Hepatocyte (in vitro differentiated cells): ENCODE results near the gene ZNF334. TPM values are rescaled to one million over a fixed set of nuclear protein-coding genes. Genes with fewer than 3 reads are reported as not detected.

ENCODE experiments used
- DNase-seq: peaks from one replicate; pipeline ENCODE4 v3.0.0-alpha.2; 2016; ENCODE audit warnings: low spot score
- H2AFZ ChIP-seq: fragments of 200-600 bp; sonication (generic); 2 replicates; pipeline ENCODE4 v1.6.0; 2016; ENCODE audit warnings: antibody characterized with exemption, mild to moderate bottlenecking
- H3K27ac ChIP-seq: fragments of 200-600 bp; sonication (generic); 2 replicates; pipeline ENCODE4 v1.5.1; 2016; ENCODE audit warnings: mild to moderate bottlenecking
- H3K27me3 ChIP-seq: fragments of 200-600 bp; sonication (generic); 2 replicates; pipeline ENCODE4 v1.6.1; 2016
- H3K36me3 ChIP-seq: fragments of 200-600 bp; sonication (generic); replicated peaks from 2 replicates; pipeline ENCODE4 v1.5.1; 2016; ENCODE audit warnings: low read depth; ENCODE audit not compliant: insufficient read depth
- H3K4me1 ChIP-seq: fragments of 200-600 bp; sonication (generic); 2 replicates; pipeline ENCODE4 v1.5.1; 2016; ENCODE audit warnings: mild to moderate bottlenecking, moderate library complexity; ENCODE audit not compliant: insufficient read depth
- H3K4me2 ChIP-seq: fragments of 200-600 bp; sonication (generic); 2 replicates; pipeline ENCODE4 v1.6.0; 2016
- H3K4me3 ChIP-seq: fragments of 200-600 bp; sonication (generic); 2 replicates; pipeline ENCODE4 v1.5.1; 2016; ENCODE audit warnings: mild to moderate bottlenecking
- H3K79me2 ChIP-seq: fragments of 200-600 bp; sonication (generic); 2 replicates; pipeline ENCODE4 v1.6.0; 2017; ENCODE audit warnings: mild to moderate bottlenecking
- H3K9me2 ChIP-seq: fragments of 200-600 bp; sonication (generic); replicated peaks from 2 replicates; pipeline ENCODE4 v1.6.0; 2017; ENCODE audit warnings: mild to moderate bottlenecking; ENCODE audit not compliant: insufficient read depth
- H3K9me3 ChIP-seq: fragments of 200-600 bp; sonication (generic); 2 replicates; pipeline ENCODE4 v1.5.1; 2016; ENCODE audit warnings: low read depth, mild to moderate bottlenecking
- H4K20me1 ChIP-seq: fragments of 200-600 bp; sonication (generic); 2 replicates; pipeline ENCODE4 v1.6.0; 2016; ENCODE audit warnings: mild to moderate bottlenecking; ENCODE audit not compliant: insufficient read depth, poor library complexity, severe bottlenecking
- CTCF ChIP-seq: fragments of 200-600 bp; sonication (generic); IDR thresholded peaks from 2 replicates; pipeline ENCODE4 v1.5.1; 2016; ENCODE audit warnings: antibody characterized with exemption, mild to moderate bottlenecking; ENCODE audit not compliant: poor library complexity
- EZH2 ChIP-seq: fragments of 200-600 bp; sonication (generic); IDR thresholded peaks from 2 replicates; pipeline ENCODE4 v1.6.1; 2016; ENCODE audit warnings: antibody characterized with exemption, mild to moderate bottlenecking, borderline replicate concordance
- EZH2phosphoT487 ChIP-seq: fragments of 200-600 bp; sonication (generic); IDR thresholded peaks from one replicate; pipeline ENCODE4 v1.6.1; 2018; ENCODE audit warnings: antibody characterized with exemption, mild to moderate bottlenecking, low read depth, moderate library complexity; ENCODE audit not compliant: unreplicated experiment, severe bottlenecking
- WGBS: methylation state at CpG from one replicate; pipeline ENCODE4 v1.1.6; 2016; ENCODE audit warnings: low lambda C conversion rate; ENCODE audit errors: missing lambda C conversion rate; 5-methylcytosine and 5-hydroxymethylcytosine counted together
- polyA plus RNA-seq: library from polyadenylated mRNA; unstranded; fragments of >200 nt; fragmentation: Nextera tagmentation; extraction: Ambion mirVana; gene quantifications from 2 replicates; pipeline ENCODE4 v1.2.1, GENCODE V29; 2016
- total RNA-seq: library from RNA; depleted of rRNA; stranded (reverse); fragments of >200 nt; gene quantifications from 2 replicates; pipeline ENCODE4 v1.2.3, GENCODE V29; 2014

Gene ZNF334
- total RNA-seq (9.2 and 12.6 TPM in 2 replicates), polyA plus RNA-seq (6.3 and 8.8 TPM in 2 replicates)

GRCh38 chr20:46512943-46513844 is at the start of gene ZNF334:
Gene ZNF334 (minus strand): TSS chr20:46513559. CDS start chr20:46512102, 1,457 bp downstream.
- H4K20me1 ChIP-seq, result no peaks in the 10 kb centered on the region
- no peaks in the 10 kb centered on the region for H3K79me2 ChIP-seq
- H2AFZ ChIP-seq, result peak within 1 kb of the TSS; percentile 91
- peak within 1 kb of the TSS; percentile 66 for H3K4me3 ChIP-seq
- no peaks in the 10 kb centered on the region for H3K9me3 ChIP-seq
- peaks cover 6% of the 10 kb centered on the region for H3K4me1 ChIP-seq
- TF ChIP-seq CTCF, result no peak
- TF ChIP-seq EZH2phosphoT487, result no peak
- TF ChIP-seq EZH2, result no peak
- no peaks in the 10 kb centered on the region for H3K9me2 ChIP-seq
- H3K36me3 ChIP-seq, result no peaks in the 10 kb centered on the region
- DNase-seq, result peak; percentile 90
- H3K27me3 ChIP-seq, result peaks cover 13% of the 10 kb centered on the region
- H3K4me2 ChIP-seq, result peak within 1 kb of the TSS; percentile 82
- H3K27ac ChIP-seq, result peak within 1 kb of the TSS; percentile 82
- WGBS, result 6% methylated on average over 48 of the region's 49 CpGs

GRCh38 chr20:46562373-46563169 is 49.2 kb upstream of the ZNF334 start:
- peak overlapping the region; percentile 75 for H3K4me2 ChIP-seq
- whole genome bisulfite sequencing, result 21% methylated on average over 19 of the region's 19 CpGs
- peak; percentile 78 for DNase-seq
- no peak overlapping the region for H3K4me3 ChIP-seq
- no peaks in the 10 kb centered on the region for H3K79me2 ChIP-seq
- H3K27me3 ChIP-seq, result no peaks in the 10 kb centered on the region
- H3K27ac ChIP-seq, result no peak overlapping the region
- H3K9me2 ChIP-seq, result no peaks in the 10 kb centered on the region
- H3K9me3 ChIP-seq, result no peaks in the 10 kb centered on the region
- TF ChIP-seq CTCF, result peak; percentile 82
- no peak for TF ChIP-seq EZH2phosphoT487
- no peaks in the 10 kb centered on the region for H3K4me1 ChIP-seq
- H3K36me3 ChIP-seq, result no peaks in the 10 kb centered on the region
- H4K20me1 ChIP-seq, result no peaks in the 10 kb centered on the region
- H2AFZ ChIP-seq, result peak overlapping the region; percentile 53

GRCh38 chr20:46562009-46562372 is 48.6 kb upstream of the ZNF334 start:
- no peak overlapping the region for H3K27ac ChIP-seq
- peak overlapping the region; percentile 53 for H2AFZ ChIP-seq
- H3K9me3 ChIP-seq, result no peaks in the 10 kb centered on the region
- no peaks in the 10 kb centered on the region for H3K4me1 ChIP-seq
- no peaks in the 10 kb centered on the region for H3K27me3 ChIP-seq
- H3K4me3 ChIP-seq, result no peak overlapping the region
- H3K36me3 ChIP-seq, result no peaks in the 10 kb centered on the region
- WGBS, result 58% methylated on average over 5 of the region's 5 CpGs
- TF ChIP-seq CTCF (no peak), EZH2 (no peak), EZH2phosphoT487 (no peak)
- H3K4me2 ChIP-seq, result peak overlapping the region; percentile 75
- no peaks in the 10 kb centered on the region for H3K79me2 ChIP-seq
- H3K9me2 ChIP-seq, result no peaks in the 10 kb centered on the region
- H4K20me1 ChIP-seq, result no peaks in the 10 kb centered on the region
- DNase-seq, result no peak
